Naive thymus-derived CD4-positive, alpha-beta T cell (primary cell): Measurements from ENCODE around the gene TMEM269. TPM values are rescaled to one million over a fixed set of nuclear protein-coding genes. Genes with fewer than 3 reads are reported as not detected.

Experiments
- ATAC-seq: fragments of 150-1000 bp; cut with Tn5 transposase; 2 replicates; pipeline ENCODE4 v1.10.0; 2021; ENCODE audit warnings: mild to moderate bottlenecking, moderate library complexity
- CTCF ChIA-PET: fragments of 350-600 bp; sonication (Branson Sonifier 250); formaldehyde crosslinking; loops from one replicate; lab custom pipeline; 2021; ENCODE audit warnings: antibody characterized with exemption; lab: Charles Lee
- POLR2A ChIA-PET: fragments of 350-600 bp; sonication (Branson Sonifier 250); formaldehyde crosslinking; loops from one replicate; lab custom pipeline; 2021; ENCODE audit warnings: antibody characterized with exemption, inconsistent platforms; lab: Charles Lee
- DNase-seq, 9 donors: peaks; one replicate each; pipeline versions ENCODE4 v3.0.0 to v3.0.0-alpha.2; 2020 to 2022; ENCODE audit warnings: mixed read lengths in 1 of 9
- H3K27ac ChIP-seq: one replicate; pipeline ENCODE4 v1.7.0; 2013; ENCODE audit warnings: mild to moderate bottlenecking, low read depth, low read length, moderate library complexity
- H3K27me3 ChIP-seq, 2 donors: one replicate each; pipeline ENCODE4 v1.7.0; 2013; ENCODE audit warnings: low read length in 2 of 2, mild to moderate bottlenecking in 2 of 2, moderate library complexity in 2 of 2; ENCODE audit not compliant: control insufficient read depth in 2 of 2, insufficient read depth in 2 of 2
- H3K36me3 ChIP-seq, 3 experiments: 1 replicate in 2 of 3; 2 replicates in 1 of 3; pipeline ENCODE4 v1.7.0; 2013; ENCODE audit warnings: low read length in 3 of 3, mild to moderate bottlenecking in 3 of 3, moderate library complexity in 1 of 3; ENCODE audit not compliant: insufficient read depth in 3 of 3, control insufficient read depth in 2 of 3
- H3K4me1 ChIP-seq, 2 donors: one replicate each; pipeline ENCODE4 v1.7.0; 2013; ENCODE audit warnings: low read length in 2 of 2, mild to moderate bottlenecking in 2 of 2, moderate library complexity in 1 of 2; ENCODE audit not compliant: control insufficient read depth in 2 of 2, insufficient read depth in 2 of 2
- H3K4me3 ChIP-seq: 2 replicates; pipeline ENCODE4 v1.7.0; 2013; ENCODE audit warnings: mild to moderate bottlenecking, low read length
- H3K9me3 ChIP-seq, 3 experiments: 1 replicate in 2 of 3; 2 replicates in 1 of 3; pipeline ENCODE4 v1.7.0; 2013; ENCODE audit warnings: low read length in 3 of 3; ENCODE audit not compliant: control insufficient read depth in 2 of 3
- H3K27ac Mint-ChIP-seq, 9 donors: one replicate each; pipeline ENCODE4 v1.8.0; 2020 to 2022; ENCODE audit warnings: mixed read lengths in 9 of 9, mild to moderate bottlenecking in 8 of 9, moderate library complexity in 5 of 9, inconsistent platforms in 2 of 9
- H3K27me3 Mint-ChIP-seq, 5 donors: one replicate each; pipeline ENCODE4 v1.8.0; 2021 to 2022; ENCODE audit warnings: mixed read lengths in 5 of 5, mild to moderate bottlenecking in 1 of 5
- H3K36me3 Mint-ChIP-seq, 5 donors: one replicate each; pipeline ENCODE4 v1.8.0; 2020 to 2022; ENCODE audit warnings: mixed read lengths in 5 of 5, mild to moderate bottlenecking in 3 of 5, inconsistent platforms in 1 of 5
- H3K4me1 Mint-ChIP-seq, 7 donors: one replicate each; pipeline ENCODE4 v1.8.0; 2020 to 2022; ENCODE audit warnings: mixed read lengths in 7 of 7, mild to moderate bottlenecking in 3 of 7, inconsistent platforms in 1 of 7
- H3K4me3 Mint-ChIP-seq, 10 donors: one replicate each; pipeline ENCODE4 v1.8.0; 2020 to 2022; ENCODE audit warnings: mild to moderate bottlenecking in 10 of 10, mixed read lengths in 10 of 10, moderate library complexity in 6 of 10, inconsistent platforms in 2 of 10
- H3K9me3 Mint-ChIP-seq, 11 donors: one replicate each; pipeline ENCODE4 v1.8.0; 2020 to 2022; ENCODE audit warnings: mixed read lengths in 11 of 11, mild to moderate bottlenecking in 4 of 11, inconsistent platforms in 1 of 11, moderate library complexity in 1 of 11
- intact Hi-C, 2 donors: fragments of 100-400 bp; cut with micrococcal nuclease; formaldehyde crosslinking; loops; one replicate each; pipeline ENCODE4 v1.15.1; 2023
- polyA plus RNA-seq, 2 donors: library from polyadenylated mRNA; unstranded; fragments of 300-500 nt; fragmentation: Illumina TruSeq; gene quantifications; one replicate each; pipeline ENCODE4 v1.2.3, GENCODE V29; 2021
- total RNA-seq, 6 experiments: library from RNA in 5 of 6; stranded (reverse) in 5 of 6; gene quantifications; 1 replicate in 5 of 6; 2 replicates in 1 of 6; pipeline ENCODE4 v1.2.3 and lab custom pipeline; 2021 to 2026

The TMEM269 gene
- total and polyA plus RNA-seq, 7 experiments from 2014 or later = 0.19 to 2.0 (median 0.35) TPM; not detected in 2

- H3K9me3 Mint-ChIP-seq = peaks cover 0 to 6% (median 0%) of the 10 kb centered on the region in 11 donors
- intact Hi-C loops = no loop called here
- DNase-seq (no peak), ATAC-seq (no peak)
- H3K4me3 Mint-ChIP-seq = no peak overlapping the region
- peak overlapping the region in 1 of 9 donors; percentile 45 for H3K27ac Mint-ChIP-seq
- H3K36me3 Mint-ChIP-seq = peaks cover 35 to 75% (median 60%) of the 10 kb centered on the region in 5 donors
- Histone ChIP-seq H3K4me3 (no peak overlapping the region), H3K4me1 (no peaks in the 10 kb centered on the region), H3K27ac (no peak overlapping the region), H3K9me3 (no peaks in the 10 kb centered on the region), H3K36me3 (peaks cover 0 to 88% (median 6%) of the 10 kb centered on the region in 3 experiments), H3K27me3 (no peaks in the 10 kb centered on the region)
- POLR2A ChIA-PET = interaction anchor here (0.7 kb wide), 1 partner anchor 14 kb away, joined by 3 read pairs; the partner anchor contains the start of genes C1orf50 and P3H1
- CTCF ChIA-PET = interaction anchor here (0.7 kb wide), 1 partner anchor 1385 kb away, joined by 3 read pairs; no protein-coding TSS in a partner anchor
- H3K4me1 Mint-ChIP-seq = peaks cover 0 to 6% (median 4%) of the 10 kb centered on the region in 7 donors
- H3K27me3 Mint-ChIP-seq = no peaks in the 10 kb centered on the region
Observed at GRCh38 chr1:42753070-42753469, 31.7 kb upstream of the TMEM269 start.

- no peaks in the 10 kb centered on the region for H3K27me3 Mint-ChIP-seq
- H3K36me3 Mint-ChIP-seq = peaks cover 22 to 53% (median 36%) of the 10 kb centered on the region in 5 donors
- peak overlapping the region in 4 of 9 donors; percentile 28 to 82 (median 68) for H3K27ac Mint-ChIP-seq
- CTCF ChIA-PET = interaction anchor here (0.5 to 1.7 kb wide), 3 partner anchors 10 to 317 kb away, joined by 3 to 4 read pairs (median 3); partner anchors contain the start of genes C1orf50 and P3H1
- H3K4me1 ChIP-seq = no peaks in the 10 kb centered on the region
- no peak overlapping the region for H3K4me3 ChIP-seq
- no peaks in the 10 kb centered on the region for H3K9me3 Mint-ChIP-seq
- POLR2A ChIA-PET = interaction anchor here (1.7 kb wide), 1 partner anchor 10 kb away, joined by 9 read pairs; the partner anchor contains the start of genes C1orf50 and P3H1
- peaks cover 7 to 72% (median 11%) of the 10 kb centered on the region in 3 experiments for H3K36me3 ChIP-seq
- intact Hi-C loops = no loop called here
- peak in 3 of 9 donors; percentile 15 to 23 (median 23) for DNase-seq
- no peak overlapping the region for H3K27ac ChIP-seq
- no peaks in the 10 kb centered on the region for H3K9me3 ChIP-seq
- H3K27me3 ChIP-seq = no peaks in the 10 kb centered on the region
- no peak overlapping the region for H3K4me3 Mint-ChIP-seq
- ATAC-seq = peak; percentile 74
- peaks cover 3 to 8% (median 4%) of the 10 kb centered on the region in 7 donors for H3K4me1 Mint-ChIP-seq
Observed at GRCh38 chr1:42756956-42757891, 27.6 kb upstream of the TMEM269 start.

GRCh38 chr1:42757892-42758275 is 26.9 kb upstream of the TMEM269 start:
- Histone ChIP-seq H3K27me3 (no peaks in the 10 kb centered on the region), H3K4me1 (no peaks in the 10 kb centered on the region), H3K36me3 (peaks cover 7 to 66% (median 11%) of the 10 kb centered on the region in 3 experiments), H3K4me3 (no peak overlapping the region), H3K9me3 (no peaks in the 10 kb centered on the region), H3K27ac (no peak overlapping the region)
- CTCF ChIA-PET = interaction anchor here (1.3 to 1.7 kb wide), 3 partner anchors 9 to 316 kb away, joined by 3 to 4 read pairs (median 4); partner anchors contain the start of genes C1orf50 and P3H1
- Mint-ChIP-seq H3K4me3 (no peak overlapping the region), H3K9me3 (no peaks in the 10 kb centered on the region), H3K27ac (peak overlapping the region in 1 of 9 donors; percentile 28), H3K36me3 (peaks cover 22 to 46% (median 29%) of the 10 kb centered on the region in 5 donors), H3K27me3 (no peaks in the 10 kb centered on the region), H3K4me1 (peaks cover 6 to 10% (median 8%) of the 10 kb centered on the region in 7 donors)
- intact Hi-C loops = no loop called here
- no peak for ATAC-seq
- DNase-seq = no peak
- POLR2A ChIA-PET = interaction anchor here (0.6 to 1.7 kb wide), 2 partner anchors 9 to 218 kb away, joined by 4 to 9 read pairs; partner anchors contain the start of genes C1orf50 and P3H1

GRCh38 chr1:42758641-42759040 is 26.1 kb upstream of the TMEM269 start:
- Histone ChIP-seq H3K9me3 (no peaks in the 10 kb centered on the region), H3K36me3 (peaks cover 7 to 59% (median 11%) of the 10 kb centered on the region in 3 experiments), H3K4me1 (no peaks in the 10 kb centered on the region), H3K27me3 (no peaks in the 10 kb centered on the region), H3K4me3 (no peak overlapping the region), H3K27ac (no peak overlapping the region)
- Mint-ChIP-seq H3K4me1 (peaks cover 6 to 10% (median 8%) of the 10 kb centered on the region in 7 donors), H3K9me3 (no peaks in the 10 kb centered on the region), H3K27ac (no peak overlapping the region), H3K36me3 (peaks cover 19 to 41% (median 28%) of the 10 kb centered on the region in 5 donors), H3K4me3 (no peak overlapping the region), H3K27me3 (no peaks in the 10 kb centered on the region)
- intact Hi-C loops = no loop called here
- CTCF ChIA-PET = interaction anchor here (1.3 to 1.5 kb wide), 2 partner anchors 180 to 315 kb away, joined by 3 to 4 read pairs; no protein-coding TSS in a partner anchor
- POLR2A ChIA-PET = no interaction called here
- DNase-seq (no peak), ATAC-seq (no peak)

GRCh38 chr1:42759114-42759513 is 25.7 kb upstream of the TMEM269 start:
- no peak overlapping the region for H3K4me3 Mint-ChIP-seq
- POLR2A ChIA-PET = no interaction called here
- peaks cover 6 to 13% (median 8%) of the 10 kb centered on the region in 7 donors for H3K4me1 Mint-ChIP-seq
- H3K9me3 Mint-ChIP-seq = no peaks in the 10 kb centered on the region
- Histone ChIP-seq H3K4me1 (no peaks in the 10 kb centered on the region), H3K27me3 (no peaks in the 10 kb centered on the region), H3K9me3 (no peaks in the 10 kb centered on the region), H3K27ac (no peak overlapping the region), H3K4me3 (no peak overlapping the region), H3K36me3 (peaks cover 7 to 54% (median 11%) of the 10 kb centered on the region in 3 experiments)
- intact Hi-C loops = no loop called here
- CTCF ChIA-PET = interaction anchor here (1.0 to 1.5 kb wide), 3 partner anchors 13 to 314 kb away, joined by 3 to 8 read pairs (median 4); no protein-coding TSS in a partner anchor
- DNase-seq = no peak
- no peak for ATAC-seq
- H3K27me3 Mint-ChIP-seq = no peaks in the 10 kb centered on the region
- H3K27ac Mint-ChIP-seq = peak overlapping the region in 1 of 9 donors; percentile 43
- peaks cover 16 to 36% (median 23%) of the 10 kb centered on the region in 5 donors for H3K36me3 Mint-ChIP-seq

- POLR2A ChIA-PET = no interaction called here
- Histone ChIP-seq H3K4me3 (no peak overlapping the region), H3K9me3 (no peaks in the 10 kb centered on the region), H3K27ac (no peak overlapping the region), H3K4me1 (peaks cover 12 to 13% of the 10 kb centered on the region in 2 donors), H3K27me3 (no peaks in the 10 kb centered on the region), H3K36me3 (peaks cover 7 to 30% (median 11%) of the 10 kb centered on the region in 3 experiments)
- Mint-ChIP-seq H3K27ac (no peak overlapping the region), H3K9me3 (no peaks in the 10 kb centered on the region), H3K4me3 (no peak overlapping the region), H3K27me3 (no peaks in the 10 kb centered on the region), H3K36me3 (peaks cover 3 to 19% (median 10%) of the 10 kb centered on the region in 5 donors), H3K4me1 (peaks cover 6 to 13% (median 8%) of the 10 kb centered on the region in 7 donors)
- no peak for ATAC-seq
- DNase-seq = no peak
- CTCF ChIA-PET = no interaction called here
- intact Hi-C loops = no loop called here
Observed at GRCh38 chr1:42761567-42761966, 23.2 kb upstream of the TMEM269 start.
